ENCODE results near the gene TCIRG1.

TCIRG1 gene

GRCh38 chr11:68016904-68017817, 21.7 kb upstream of the TCIRG1 start:
- DNase-seq (ENCODE audit: low spot score): no peak

- DNase-seq (ENCODE audit: low spot score): no peak
These were observed 20.7 kb upstream of the TCIRG1 start for GRCh38 chr11:68017980-68018729.

- no peak for DNase-seq (ENCODE audit: low spot score)
These were observed 20.1 kb upstream of the TCIRG1 start for GRCh38 chr11:68018730-68019190.

- no peak for DNase-seq (ENCODE audit: low spot score)
These were observed 19.3 kb upstream of the TCIRG1 start for GRCh38 chr11:68019486-68019885.

GRCh38 chr11:68020575-68020974, 18.2 kb upstream of the TCIRG1 start:
- no peak for DNase-seq (ENCODE audit: low spot score)

- no peak for DNase-seq (ENCODE audit: low spot score)
These were observed 17.5 kb upstream of the TCIRG1 start for GRCh38 chr11:68021167-68021787.

GRCh38 chr11:68022531-68022930, 16.3 kb upstream of the TCIRG1 start:
- DNase-seq (ENCODE audit: low spot score): no peak

- DNase-seq (ENCODE audit: low spot score): no peak
These were observed 14.3 kb upstream of the TCIRG1 start for GRCh38 chr11:68024508-68024907.

- no peak for DNase-seq (ENCODE audit: low spot score)
These were observed 13.8 kb upstream of the TCIRG1 start for GRCh38 chr11:68025047-68025446.

- no peak for DNase-seq (ENCODE audit: low spot score)
These were observed 12.3 kb upstream of the TCIRG1 start for GRCh38 chr11:68026391-68027105.

GRCh38 chr11:68027667-68028066, 11.2 kb upstream of the TCIRG1 start:
- DNase-seq (ENCODE audit: low spot score): no peak

GRCh38 chr11:68028802-68029545, 9.9 kb upstream of the TCIRG1 start:
- DNase-seq (ENCODE audit: low spot score): no peak

GRCh38 chr11:68030318-68031143, 8.3 kb upstream of the TCIRG1 start, which contains the start of gene NDUFS8:
TSS of gene NDUFS8 (plus strand) at chr11:68030681. CDS start at chr11:68032152, 1,471 bp downstream.
- peak; percentile 99 for DNase-seq (ENCODE audit: low spot score)

- peak; percentile 12 for DNase-seq (ENCODE audit: low spot score)
These were observed 7.7 kb upstream of the TCIRG1 start for GRCh38 chr11:68031144-68031464.

GRCh38 chr11:68032003-68032402, 6.8 kb upstream of the TCIRG1 start:
- no peak for DNase-seq (ENCODE audit: low spot score)

GRCh38 chr11:68032997-68033707, 5.7 kb upstream of the TCIRG1 start:
- DNase-seq (ENCODE audit: low spot score): no peak

GRCh38 chr11:68033708-68034045, 5.1 kb upstream of the TCIRG1 start:
- DNase-seq (ENCODE audit: low spot score): no peak

- DNase-seq (ENCODE audit: low spot score): no peak
These were observed 3.5 kb upstream of the TCIRG1 start for GRCh38 chr11:68035266-68035876.

GRCh38 chr11:68036141-68036716, 2.6 kb upstream of the TCIRG1 start:
- DNase-seq (ENCODE audit: low spot score): no peak
